NCI-H748 (cell line): Measurements from ENCODE around the gene IL24.
"Not testable (repeated sequence)": the region's sequence is repeated elsewhere in the genome, so short reads cannot be mapped to it uniquely, and the experiment has no call there.

Experiments used
- DNase-seq: peaks from one replicate; lab custom pipeline; 2025; ENCODE audit not compliant: unreplicated experiment; lab: John Stamatoyannopoulos, UW

IL24 gene

GRCh38 chr1:206897175-206897574, at the start of gene IL24:
Gene IL24, plus strand, starts transcription at chr1:206897443. Its CDS starts 390 bp downstream, at chr1:206897833.
- no peak for DNase-seq

GRCh38 chr1:206847946-206848345, 49.3 kb upstream of the IL24 start:
- DNase-seq = no peak

- DNase-seq = no peak
Measured at GRCh38 chr1:206850401-206850800, 46.8 kb upstream of the IL24 start.

DNA sequence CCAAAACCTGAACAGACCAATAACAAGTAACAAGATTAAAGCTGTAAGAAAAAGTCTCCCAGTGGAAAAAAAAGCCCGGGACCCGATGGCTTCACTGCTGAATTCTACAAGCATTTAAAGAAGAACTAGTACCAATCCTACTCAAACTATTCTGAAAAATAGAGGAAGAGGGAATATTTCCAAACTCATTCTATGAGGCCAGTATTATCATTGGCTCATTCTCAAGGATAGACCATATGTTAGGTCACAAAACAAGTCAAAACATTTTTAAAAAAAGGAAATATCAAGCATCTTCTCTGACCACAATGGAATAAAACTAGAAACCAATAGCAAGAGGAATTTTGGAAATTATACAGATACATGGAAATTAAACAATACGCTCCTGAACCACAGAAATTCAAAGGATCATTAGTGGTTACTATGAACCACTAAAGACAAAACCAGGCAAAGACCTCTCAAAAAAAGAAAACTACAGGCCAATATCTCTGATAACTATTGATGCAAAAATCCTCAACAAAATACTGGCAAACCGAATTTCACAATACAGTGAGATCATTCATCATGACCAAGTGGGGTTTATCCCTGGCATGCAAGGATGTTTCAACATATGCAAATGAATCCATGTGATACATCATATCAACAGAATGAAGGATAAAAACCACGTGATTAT, 45.8 kb upstream of the IL24 start:
- no peak for DNase-seq

- DNase-seq = not testable (repeated sequence)
Measured at GRCh38 chr1:206852662-206853061, 44.6 kb upstream of the IL24 start.

- not testable (repeated sequence) for DNase-seq
Measured at GRCh38 chr1:206853696-206854095, 43.5 kb upstream of the IL24 start.

GRCh38 chr1:206854401-206855129, 42.7 kb upstream of the IL24 start:
- DNase-seq = no peak

DNA sequence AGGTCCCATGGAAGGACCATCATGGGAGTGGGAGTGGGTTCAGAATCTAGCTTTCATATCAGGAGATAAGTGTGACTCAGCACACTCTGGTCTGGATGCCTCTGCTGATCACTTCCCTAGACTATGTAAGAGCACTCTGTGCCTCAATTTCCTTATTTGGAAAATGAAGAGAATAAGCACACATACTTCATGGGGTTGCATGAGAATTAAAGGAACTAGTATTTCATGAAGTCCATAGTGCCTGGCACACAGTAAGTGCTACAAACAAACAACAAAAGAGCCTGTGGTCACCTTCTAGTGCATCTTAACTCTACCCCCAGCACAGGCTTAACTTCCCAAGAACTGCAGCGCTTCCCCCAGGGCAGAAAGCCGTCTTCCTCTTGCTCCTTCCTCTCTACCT, 41.4 kb upstream of the IL24 start:
- no peak for DNase-seq

- no peak for DNase-seq
Measured at GRCh38 chr1:206856674-206857464, 40.4 kb upstream of the IL24 start.

GRCh38 chr1:206859082-206859521, 38.1 kb upstream of the IL24 start:
- no peak for DNase-seq

DNA sequence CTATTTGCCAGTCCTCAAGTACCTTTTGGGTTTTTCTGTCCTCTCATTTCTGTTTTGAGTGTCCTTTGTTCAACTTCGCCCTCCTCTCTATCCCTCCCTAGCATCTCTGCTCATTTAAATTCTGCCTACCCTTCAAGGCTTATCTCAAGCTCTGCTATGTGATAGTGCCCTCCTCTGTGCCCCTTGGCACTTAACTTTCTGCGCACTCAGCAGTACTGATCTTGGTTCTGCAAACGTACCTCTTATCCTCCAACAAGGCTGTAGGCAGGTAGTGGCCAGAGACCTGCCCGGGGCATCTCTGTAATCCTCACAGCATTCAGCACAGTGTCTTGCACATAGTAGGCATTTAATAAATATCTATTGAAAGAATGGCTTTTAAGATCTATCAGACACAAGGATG, 37.1 kb upstream of the IL24 start:
- DNase-seq = no peak

DNA sequence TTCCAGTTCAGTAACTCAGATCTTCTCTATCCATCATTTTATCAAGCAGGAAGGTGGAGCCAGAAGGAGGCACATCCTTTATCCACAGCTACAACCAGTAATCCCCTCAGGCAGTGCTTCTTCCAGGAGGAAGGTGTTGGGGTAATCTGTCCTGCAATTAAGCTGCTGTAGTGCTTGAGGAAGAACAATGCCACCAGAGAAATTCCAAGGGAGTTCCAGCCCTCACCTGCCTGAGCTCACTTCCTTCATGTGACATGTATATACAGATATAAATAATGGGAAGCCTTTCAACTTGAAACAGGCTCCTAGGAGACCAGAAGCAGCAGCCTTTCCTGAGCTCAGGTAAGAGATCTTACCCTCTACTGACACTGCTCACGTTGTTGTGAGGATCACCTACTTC, 34.0 kb upstream of the IL24 start:
- no peak for DNase-seq

GRCh38 chr1:206864939-206865671, 32.1 kb upstream of the IL24 start, which contains the start of gene IL20:
Gene IL20, plus strand, starts transcription at chr1:206865623. Its CDS starts 230 bp downstream, at chr1:206865853.
- DNase-seq = peak; percentile 56

GRCh38 chr1:206866062-206866461, 31.2 kb upstream of the IL24 start:
- no peak for DNase-seq

GRCh38 chr1:206867239-206867638, 30.0 kb upstream of the IL24 start:
- DNase-seq = no peak

DNA sequence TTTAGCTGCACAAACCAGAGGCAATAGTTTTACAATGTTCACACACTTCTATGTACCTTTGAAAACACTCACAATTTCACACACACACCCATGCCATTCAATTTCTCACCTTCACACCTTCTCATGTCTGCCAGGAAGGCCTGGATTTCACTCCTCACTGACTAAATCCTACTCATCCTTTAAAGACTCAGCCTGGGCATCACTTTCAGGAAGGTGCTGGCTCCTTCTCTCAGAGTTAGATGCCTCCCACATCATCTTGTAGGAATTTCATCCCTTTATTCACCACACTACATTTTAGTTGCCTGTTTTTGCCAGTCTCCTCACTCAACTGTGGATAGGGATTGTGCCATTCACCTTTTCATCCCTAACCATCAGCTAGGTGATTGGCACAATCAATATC, 29.5 kb upstream of the IL24 start:
- no peak for DNase-seq

- no peak for DNase-seq
Measured at GRCh38 chr1:206868264-206868663, 29.0 kb upstream of the IL24 start.

GRCh38 chr1:206872139-206872538, 25.1 kb upstream of the IL24 start:
- DNase-seq = no peak

- DNase-seq = no peak
Measured at GRCh38 chr1:206873603-206874188, 23.5 kb upstream of the IL24 start.

- no peak for DNase-seq
Measured at GRCh38 chr1:206875752-206876377, 21.4 kb upstream of the IL24 start.
